HG03575 (cell line): ENCODE results near the gene CARD14.

ENCODE experiments used
- ATAC-seq: cut with Tn5 transposase; IDR thresholded peaks from one replicate; pipeline ENCODE4 v1.9.1; 2021; ENCODE audit not compliant: unreplicated experiment, insufficient number of reproducible peaks, low FRiP score; ENCODE audit errors: extremely low read depth

CARD14 gene

DNA sequence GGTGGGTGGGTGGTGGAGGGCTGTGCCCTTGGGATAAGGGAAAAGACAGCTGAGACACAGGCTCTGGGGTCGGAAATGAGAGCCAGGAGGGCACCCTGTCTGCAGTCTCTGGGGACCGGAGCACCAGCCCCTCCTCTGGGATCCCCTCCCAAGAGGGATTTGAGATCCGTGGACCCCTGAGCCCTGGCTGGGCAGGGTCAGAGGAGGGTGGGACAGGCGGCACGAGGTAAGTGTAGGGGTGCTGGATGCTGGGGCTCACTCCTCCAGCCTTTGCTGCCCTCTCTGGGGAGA lies 49.9 kb downstream of the CARD14 start:
- ATAC-seq = no peak

DNA sequence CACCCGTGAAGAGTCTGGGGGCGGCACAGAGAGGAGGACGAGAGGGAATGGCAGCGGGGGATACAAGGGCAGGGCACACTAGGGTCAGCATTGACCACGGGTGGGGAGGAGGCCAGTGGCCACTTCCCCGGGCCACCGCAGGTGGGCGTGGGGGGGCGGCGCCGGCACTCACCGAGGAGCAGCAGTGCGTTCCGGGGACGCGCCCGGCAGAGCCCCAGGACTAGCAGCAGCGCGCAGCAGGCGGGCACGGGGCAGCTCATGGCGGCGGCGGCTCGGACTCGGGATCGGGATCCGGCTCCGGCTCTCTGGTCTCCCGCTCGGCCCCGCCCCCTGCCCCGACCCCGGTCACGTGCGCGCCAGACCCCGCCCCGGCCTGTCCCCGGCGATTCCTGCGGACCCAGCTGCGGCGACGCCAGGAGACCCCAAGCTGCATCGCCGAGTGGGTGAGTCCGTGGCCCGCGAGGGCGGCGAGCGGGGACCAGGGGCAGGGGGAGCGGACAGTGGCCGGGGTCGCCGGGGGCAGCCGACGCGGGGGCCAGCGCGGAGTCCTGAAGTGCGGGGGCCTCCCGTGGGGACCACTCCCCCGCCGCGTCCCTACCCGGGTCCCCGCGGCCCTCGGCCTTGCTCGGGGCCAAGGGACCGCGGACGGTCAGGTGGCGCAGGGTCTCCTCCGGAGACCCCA lies 50.4 kb downstream of the CARD14 start, which contains the start of the genes SGSH and SLC26A11:
TSS of gene SGSH (minus strand) at position 280 of the 682 bp plus-strand sequence. CDS start at position 260, 20 bp downstream.
TSS of gene SLC26A11 (plus strand) at position 374 of the 682 bp plus-strand sequence. CDS start 1,134 bp downstream, outside the sequence.
- no peak for ATAC-seq

DNA sequence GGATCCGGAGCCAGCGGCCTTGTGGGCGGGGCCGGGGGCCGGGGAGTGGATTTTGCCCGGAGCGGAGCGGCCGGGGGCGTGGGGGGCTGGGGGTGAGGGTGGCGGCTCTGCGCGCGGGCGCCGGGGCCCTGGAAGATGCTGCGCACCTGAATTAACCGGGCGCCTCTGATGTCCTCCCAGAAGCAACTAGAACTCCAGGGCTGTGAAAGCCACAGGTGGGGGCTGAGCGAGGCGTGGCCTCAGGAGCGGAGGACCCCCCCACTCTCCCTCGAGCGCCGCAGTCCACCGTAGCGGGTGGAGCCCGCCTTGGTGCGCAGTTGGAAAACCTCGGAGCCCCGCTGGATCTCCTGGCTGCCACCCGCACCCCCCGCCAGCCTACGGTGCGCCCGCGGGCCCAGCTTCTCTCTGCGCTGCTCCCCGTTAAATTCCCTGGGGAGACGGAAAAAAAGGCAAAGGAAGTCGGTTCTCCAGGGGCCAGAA lies 50.9 kb downstream of the CARD14 start:
- no peak for ATAC-seq

DNA sequence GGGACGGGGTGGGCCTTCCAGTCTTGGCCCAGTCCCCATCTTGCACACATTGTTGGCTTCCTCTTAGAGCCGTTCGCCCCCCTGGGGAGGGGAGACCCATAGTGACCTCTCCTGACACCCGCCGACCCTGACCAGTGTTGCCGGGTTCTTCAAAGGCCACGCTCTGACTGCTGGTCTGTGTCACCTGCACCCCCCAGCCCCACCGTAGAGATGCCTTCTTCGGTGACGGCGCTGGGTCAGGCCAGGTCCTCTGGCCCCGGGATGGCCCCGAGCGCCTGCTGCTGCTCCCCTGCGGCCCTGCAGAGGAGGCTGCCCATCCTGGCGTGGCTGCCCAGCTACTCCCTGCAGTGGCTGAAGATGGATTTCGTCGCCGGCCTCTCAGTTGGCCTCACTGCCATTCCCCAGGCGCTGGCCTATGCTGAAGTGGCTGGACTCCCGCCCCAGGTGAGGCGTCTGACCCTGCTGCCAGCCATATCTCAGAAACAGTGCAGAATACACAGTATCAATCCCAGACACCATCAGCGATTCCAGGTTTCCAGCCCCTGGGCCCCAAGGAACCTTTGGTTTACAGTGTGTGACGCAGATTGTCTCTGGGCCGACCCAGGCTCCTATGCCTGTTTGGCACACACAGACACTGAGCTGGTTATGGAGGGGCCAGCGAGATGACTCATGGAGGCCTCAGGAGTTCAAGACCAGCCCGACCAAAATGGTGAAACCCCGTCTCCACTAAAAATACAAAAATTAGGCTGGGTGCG lies 51.7 kb downstream of the CARD14 start:
- no peak for ATAC-seq

DNA sequence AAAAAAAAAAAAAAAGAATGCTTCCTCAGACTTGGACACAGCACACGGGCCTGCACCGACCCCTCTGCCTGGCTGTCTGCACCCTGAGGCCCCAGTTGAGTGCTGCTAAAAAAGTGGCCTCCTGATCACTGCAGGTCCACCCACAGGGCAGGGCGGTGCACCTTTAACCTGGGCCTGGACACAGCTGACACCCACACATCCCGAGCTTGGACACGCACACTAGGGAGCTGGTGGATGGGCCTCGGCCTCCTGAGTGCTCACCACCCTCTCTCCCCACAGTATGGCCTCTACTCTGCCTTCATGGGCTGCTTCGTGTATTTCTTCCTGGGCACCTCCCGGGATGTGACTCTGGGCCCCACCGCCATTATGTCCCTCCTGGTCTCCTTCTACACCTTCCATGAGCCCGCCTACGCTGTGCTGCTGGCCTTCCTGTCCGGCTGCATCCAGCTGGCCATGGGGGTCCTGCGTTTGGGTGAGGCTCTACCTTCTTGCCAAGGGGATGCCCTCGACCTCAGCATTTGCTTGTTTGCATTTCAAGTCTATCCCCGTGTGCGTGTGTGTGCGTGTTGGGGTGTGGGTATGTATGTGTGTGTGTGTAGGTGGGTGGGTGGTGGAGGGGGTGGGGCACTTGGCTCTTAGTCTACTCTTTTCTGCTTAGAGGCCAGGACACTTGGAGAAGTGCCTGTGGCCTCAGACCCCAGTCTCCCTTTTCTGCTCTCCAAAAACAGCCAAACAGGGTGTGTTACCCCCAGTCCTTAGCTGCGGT lies 52.7 kb downstream of the CARD14 start:
- ATAC-seq = no peak

DNA sequence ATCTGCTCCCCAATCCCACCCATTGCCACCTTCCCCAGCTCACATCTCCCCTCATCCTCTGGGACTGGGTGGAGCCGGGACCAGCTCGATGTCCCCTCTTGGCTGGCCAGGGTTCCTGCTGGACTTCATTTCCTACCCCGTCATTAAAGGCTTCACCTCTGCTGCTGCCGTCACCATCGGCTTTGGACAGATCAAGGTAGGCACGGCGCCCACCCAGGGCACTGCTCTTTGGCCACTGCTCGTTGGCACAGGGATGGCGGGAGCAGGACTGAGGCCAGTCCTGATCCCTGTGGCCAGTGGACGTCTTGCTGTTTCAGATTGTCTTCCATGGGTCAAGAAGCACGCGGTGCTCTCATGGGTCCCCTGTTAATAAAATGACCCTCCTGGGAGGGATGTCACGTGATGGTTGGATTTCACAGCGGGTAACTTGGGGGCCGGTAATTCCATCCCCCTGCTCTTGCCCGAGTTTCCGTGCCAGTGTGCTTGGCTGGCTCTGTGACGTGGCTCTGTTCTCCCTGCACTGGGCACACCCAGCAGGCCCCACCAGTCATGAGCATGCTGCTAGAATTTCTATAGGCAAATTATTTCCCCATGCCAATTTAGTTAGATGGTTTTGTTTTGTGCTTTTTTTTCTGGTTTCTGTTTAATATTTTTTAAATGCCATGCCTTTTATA lies 53.4 kb downstream of the CARD14 start:
- ATAC-seq = no peak

DNA sequence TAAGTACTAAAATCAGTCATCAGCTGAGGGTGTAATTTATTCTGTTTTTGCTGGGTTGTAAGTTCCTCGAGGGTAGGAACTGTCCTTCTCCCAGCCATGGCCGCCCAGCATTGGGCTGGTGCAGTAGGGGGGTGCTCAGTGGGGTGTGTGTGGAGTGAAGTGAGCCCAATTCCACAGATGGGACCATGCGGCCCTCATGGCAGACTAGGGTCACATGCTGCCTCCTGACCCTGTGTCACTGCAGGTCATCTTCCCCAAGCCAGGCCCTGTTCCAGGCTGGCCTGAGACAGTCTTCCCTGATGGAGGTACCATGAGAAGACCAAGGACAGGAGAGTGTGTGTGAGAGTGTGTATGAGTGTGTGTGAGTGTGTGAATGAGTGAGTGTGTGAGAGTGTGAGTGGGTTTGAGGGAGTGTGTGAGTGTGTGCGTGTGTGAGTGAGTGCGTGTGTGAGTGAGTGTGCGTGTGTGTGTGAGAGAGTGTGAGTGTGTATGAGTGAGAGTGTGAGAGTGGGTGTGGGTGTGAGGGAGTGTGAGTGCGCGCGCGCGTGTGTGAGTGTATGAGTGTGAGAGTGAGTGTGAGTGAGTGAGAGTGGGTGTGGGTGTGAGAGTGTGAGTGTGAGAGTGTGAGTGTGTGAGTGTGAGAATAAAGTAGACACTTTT lies 54.1 kb downstream of the CARD14 start:
- ATAC-seq = no peak

DNA sequence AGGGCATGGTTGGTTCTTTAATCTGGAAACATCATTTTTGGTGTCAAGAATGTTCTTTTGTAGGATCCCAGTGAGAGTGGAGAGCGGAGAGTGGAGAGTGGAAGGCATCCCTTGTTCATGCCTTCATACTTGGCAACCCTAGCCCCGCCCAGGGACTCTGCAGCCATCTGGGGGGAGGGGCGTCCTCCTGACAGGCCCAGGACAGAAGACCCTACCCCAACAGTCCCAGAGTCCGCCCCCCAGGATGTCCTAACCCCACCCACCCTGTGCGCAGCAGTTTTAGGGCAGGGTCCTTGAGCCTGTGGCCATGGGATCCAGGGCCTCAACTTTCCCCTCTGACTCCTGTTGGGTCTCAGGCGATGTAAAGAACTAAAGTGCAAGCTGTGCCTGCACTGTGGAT lies 54.9 kb downstream of the CARD14 start:
- ATAC-seq = no peak

DNA sequence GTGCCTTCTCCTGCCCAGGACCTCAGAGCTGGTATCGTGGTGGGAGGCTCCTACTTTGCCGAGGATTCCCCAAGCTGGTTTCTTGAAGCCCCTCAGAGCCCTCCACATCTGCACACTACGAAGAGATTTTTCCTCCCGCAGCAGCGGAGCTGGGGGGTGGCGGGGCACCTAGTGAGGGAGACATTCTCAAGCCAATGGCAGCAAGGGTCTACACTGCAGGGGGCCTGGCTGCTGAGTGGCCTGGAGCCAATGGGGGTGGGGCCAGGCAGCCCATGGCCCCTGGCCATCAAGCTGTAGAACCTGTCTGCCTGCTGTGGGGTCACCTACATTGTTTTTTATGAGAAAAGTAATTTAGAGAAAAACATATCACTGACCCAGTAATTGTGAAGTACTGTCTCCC lies 55.4 kb downstream of the CARD14 start:
- no peak for ATAC-seq

DNA sequence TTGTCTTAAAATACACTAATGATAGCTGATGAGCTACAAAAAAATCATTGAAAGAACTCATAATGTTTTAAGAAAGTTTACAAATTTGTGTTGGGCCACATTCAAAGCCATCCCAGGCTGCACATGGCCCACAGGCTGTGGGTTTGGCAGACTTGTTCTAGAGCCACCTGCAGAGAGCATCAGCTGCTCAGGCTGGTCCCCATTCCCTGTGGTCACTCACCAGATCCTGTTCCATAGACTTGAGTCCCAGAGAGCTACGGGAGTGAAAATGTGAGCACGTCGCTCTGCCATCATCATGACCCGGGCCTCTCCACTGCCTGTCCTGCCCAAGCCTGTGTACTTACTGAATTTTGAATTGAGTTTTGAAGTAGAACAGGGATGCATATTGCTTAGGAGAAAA lies 57.3 kb downstream of the CARD14 start:
- ATAC-seq = no peak

DNA sequence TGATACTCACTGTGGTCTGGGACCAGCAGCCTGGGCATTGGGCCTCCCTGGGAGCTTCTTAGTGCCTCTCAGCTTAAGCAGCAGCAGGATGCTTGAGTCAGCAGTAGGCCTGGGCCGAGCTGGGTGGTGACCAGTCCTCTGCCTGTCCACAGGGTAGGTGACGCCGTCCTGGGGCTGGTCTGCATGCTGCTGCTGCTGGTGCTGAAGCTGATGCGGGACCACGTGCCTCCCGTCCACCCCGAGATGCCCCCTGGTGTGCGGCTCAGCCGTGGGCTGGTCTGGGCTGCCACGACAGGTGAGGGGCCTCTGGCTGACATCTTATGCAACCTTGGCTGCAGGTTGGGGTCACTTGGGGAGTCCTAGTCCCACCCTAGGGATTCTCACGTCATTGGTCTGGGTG lies 57.8 kb downstream of the CARD14 start:
- no peak for ATAC-seq

DNA sequence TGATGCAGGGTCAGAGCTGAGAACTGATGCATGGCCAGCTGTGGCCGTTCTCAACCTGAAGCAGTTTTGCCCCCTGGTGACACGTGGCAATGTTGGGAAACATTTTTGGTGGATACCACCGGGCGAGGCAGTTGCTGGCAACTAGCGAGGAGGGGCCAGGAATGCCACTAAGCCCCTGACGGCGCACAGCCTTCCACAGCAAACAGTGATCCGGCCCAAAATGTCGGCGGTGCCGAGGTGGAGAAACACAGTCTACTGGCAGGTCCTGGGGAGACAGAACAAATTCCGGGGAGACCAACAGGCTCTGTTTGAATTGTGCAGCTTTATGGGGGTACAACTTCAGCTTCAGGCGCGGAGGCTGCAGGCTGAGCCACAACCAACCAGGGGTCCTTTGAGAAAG lies 58.6 kb downstream of the CARD14 start:
- ATAC-seq = no peak

DNA sequence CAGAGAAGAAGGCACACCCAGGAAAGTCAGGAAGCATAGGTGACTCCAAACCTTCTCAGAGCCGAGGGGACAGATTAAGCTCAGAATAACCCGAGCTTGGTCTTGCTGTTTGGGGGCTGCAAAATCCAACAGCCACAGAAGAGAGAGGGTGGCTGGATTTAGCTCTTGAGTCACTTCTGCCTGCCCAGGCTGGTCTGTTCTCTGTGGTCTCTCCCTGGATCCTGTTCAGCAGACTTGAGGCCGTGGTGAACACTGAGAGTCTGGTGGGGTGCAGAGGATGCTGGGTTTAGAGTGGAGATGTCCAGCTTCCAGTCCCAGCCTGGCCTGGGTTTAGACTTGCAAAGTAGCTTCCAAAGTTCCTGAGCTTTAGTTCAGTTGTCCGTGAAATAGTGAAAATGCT lies 59.2 kb downstream of the CARD14 start:
- no peak for ATAC-seq

DNA sequence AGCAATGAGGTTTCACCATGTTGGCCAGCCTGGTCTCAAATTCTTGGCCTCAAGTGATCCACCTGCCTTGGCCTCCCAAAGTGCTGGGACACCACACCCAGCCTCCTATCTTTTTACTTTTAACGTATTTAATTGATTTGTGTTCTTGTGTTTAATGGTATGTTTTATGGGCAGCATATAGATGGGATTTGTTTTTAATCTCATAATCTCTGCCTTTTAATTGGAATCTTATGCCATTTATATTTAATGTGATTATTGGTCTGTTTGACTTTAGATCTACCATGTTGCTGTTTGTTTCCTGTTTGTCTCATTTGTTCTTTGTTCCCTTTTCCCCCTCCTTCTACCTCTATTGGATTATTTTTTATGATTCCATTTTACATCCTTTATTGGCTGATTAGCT lies 62.6 kb downstream of the CARD14 start:
- no peak for ATAC-seq

DNA sequence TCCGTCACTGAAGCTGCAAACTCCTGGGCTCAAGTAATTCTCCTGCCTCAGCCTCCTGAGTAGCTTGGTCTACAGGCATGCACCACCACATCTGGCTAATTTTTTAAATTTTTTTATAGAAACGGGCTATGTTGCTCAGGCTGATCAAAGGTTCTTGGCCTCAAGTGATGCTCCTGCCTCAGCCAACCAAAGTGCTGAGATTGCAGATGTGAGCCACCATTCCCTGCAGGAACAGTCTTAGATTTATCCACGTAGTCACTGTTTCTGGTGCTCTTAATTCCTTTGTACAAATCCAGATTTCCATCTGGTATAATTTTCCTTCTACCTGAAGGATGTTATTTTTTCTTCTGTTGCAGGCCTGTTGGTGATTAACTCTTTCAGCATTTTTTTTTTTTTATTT lies 63.4 kb downstream of the CARD14 start:
- no peak for ATAC-seq

DNA sequence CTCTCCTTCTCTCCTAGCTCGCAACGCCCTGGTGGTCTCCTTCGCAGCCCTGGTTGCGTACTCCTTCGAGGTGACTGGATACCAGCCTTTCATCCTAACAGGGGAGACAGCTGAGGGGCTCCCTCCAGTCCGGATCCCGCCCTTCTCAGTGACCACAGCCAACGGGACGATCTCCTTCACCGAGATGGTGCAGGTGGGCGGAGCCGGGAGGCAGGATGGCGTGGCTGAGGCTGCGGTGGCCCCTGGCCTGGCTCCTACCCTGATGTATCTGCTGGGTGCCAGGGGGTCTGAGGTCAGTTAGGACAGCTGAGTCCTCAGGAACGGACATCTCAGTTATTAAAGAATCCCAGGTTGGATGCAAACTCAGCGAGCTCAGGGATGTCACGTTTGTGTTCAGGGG lies 67.1 kb downstream of the CARD14 start:
- ATAC-seq = no peak

DNA sequence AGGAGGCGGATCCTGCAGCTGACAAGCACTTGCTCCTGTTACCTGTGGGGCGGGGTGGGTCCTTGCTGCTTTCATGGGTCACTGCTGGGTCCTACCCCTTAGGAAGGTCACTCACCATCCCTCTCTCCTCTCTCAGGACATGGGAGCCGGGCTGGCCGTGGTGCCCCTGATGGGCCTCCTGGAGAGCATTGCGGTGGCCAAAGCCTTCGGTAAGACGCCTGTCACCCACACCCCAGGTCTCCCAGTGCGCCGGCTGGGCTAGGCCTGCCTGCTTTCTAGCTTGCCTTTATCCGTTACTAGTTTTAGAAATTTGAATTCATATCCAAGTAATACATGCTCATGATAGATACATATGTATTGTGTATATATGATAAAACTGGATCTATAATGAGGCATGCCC lies 67.6 kb downstream of the CARD14 start:
- no peak for ATAC-seq

DNA sequence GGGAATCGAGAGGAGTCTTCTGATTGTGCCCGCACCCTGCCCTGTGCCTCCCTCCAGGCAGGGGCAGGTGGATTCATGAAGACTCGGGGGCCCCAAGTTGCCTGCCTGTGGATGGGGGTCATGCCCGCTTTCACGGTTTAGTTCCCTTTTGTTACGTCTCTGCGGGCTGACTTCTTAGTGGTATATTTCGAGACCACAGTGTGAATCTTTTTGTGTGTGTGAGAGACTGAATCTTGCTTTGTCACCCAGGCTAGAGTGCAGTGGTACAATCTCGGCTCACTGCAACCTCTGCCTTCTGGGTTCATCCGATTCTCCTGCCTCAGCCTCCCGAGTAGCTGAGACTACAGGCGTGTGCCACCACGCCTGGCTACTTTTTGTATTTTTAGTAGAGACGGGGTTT lies 72.7 kb downstream of the CARD14 start:
- no peak for ATAC-seq
